ENCODE data around the gene ZC3H6. TPM values are rescaled to one million over a fixed set of nuclear protein-coding genes. Genes with fewer than 3 reads are reported as not detected.
"Not testable (repeated sequence)": the region's sequence is repeated elsewhere in the genome, so short reads cannot be mapped to it uniquely, and the experiment has no call there.

ZC3H6 gene
- total RNA-seq, 1 donor from 2014 or later: 8.8 TPM

- DNase-seq (ENCODE audit: low read depth): no peak
Observed at GRCh38 chr2:112277596-112278220, 2.3 kb downstream of the ZC3H6 start.

DNA sequence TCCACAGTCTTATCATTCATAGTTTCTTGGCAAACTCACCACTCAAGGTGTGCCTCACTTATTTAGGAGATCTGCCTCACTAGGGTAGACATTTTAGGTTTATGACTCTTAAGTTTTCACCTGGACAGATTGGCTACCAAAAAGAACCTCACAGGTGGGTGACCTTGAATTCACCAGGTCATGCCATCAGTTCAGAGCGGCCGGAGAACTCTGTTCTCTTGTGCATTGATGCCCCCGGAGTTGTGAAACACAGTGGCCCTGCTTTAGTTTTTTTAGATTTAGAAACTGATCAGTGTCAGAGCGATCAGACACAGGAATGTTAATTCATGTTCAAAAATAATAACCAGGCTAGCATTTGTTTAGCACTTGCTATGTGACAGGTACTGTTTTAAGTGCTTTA, 6.7 kb downstream of the ZC3H6 start:
- not testable (repeated sequence) for DNase-seq (ENCODE audit: low read depth)

DNA sequence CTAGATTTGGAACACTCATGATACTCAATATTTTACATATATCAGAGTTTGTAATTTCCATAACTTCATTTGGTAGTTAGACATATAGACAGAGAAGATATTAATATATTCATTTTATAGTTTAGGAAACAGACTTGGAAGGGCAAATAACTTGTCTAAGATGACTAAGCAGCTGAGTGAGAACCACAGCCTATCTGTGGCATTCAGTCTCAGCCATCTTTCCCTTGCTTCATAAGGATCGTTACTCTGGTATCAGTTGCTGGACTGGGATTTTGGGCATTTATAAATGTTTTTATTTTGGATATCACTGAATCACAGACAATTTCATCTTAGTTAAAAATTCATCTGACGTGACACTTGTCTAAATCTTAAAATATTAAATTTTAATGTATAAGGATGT, 8.1 kb downstream of the ZC3H6 start:
- peak; percentile 24 for DNase-seq (ENCODE audit: low read depth)

- no peak for DNase-seq (ENCODE audit: low read depth)
Observed at GRCh38 chr2:112290088-112290487, 14.7 kb downstream of the ZC3H6 start.

- no peak for DNase-seq (ENCODE audit: low read depth)
Observed at GRCh38 chr2:112290648-112291047, 15.3 kb downstream of the ZC3H6 start.

GRCh38 chr2:112293636-112294401, 18.4 kb downstream of the ZC3H6 start:
- DNase-seq (ENCODE audit: low read depth): no peak

GRCh38 chr2:112295407-112296078, 20.1 kb downstream of the ZC3H6 start:
- DNase-seq (ENCODE audit: low read depth): no peak

DNA sequence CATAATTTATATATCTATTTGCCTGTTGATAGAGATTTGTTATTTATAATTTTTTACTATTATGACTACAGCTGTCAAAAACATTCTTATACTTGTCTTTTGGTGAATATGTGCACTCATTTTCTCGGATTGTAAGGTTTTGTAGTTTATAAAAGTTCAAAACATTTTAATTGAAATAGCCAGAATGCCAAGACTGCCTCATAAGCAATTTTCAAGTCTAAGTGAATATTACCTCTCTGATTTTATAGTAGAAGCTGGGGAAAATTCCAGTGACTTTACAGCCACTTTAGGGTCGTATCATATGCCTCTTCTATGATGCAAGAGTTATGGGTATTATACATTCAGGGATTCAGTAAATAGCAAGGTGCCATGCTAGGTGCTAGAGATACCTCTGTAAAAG, 21.0 kb downstream of the ZC3H6 start:
- DNase-seq (ENCODE audit: low read depth): no peak

- no peak for DNase-seq (ENCODE audit: low read depth)
Observed at GRCh38 chr2:112301171-112301584, 25.8 kb downstream of the ZC3H6 start.

DNA sequence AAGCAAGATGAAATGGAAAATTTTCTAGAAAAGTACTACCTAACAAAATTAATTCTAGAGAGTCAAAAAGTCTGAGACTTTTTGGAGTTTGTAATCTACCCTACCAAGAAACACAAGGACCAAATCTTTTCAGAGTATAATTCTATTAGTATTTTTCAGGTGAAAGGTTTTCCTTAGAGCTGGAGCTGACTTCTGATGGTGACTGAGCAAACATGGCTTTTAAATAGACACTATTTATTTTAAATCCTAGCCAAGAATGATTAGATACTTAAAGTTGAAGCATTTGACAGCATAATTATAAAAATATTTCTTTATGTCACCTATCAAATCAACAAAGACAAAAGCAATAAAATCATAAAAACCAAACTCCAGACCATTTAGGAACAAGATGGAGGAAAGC, 26.6 kb downstream of the ZC3H6 start:
- no peak for DNase-seq (ENCODE audit: low read depth)

DNA sequence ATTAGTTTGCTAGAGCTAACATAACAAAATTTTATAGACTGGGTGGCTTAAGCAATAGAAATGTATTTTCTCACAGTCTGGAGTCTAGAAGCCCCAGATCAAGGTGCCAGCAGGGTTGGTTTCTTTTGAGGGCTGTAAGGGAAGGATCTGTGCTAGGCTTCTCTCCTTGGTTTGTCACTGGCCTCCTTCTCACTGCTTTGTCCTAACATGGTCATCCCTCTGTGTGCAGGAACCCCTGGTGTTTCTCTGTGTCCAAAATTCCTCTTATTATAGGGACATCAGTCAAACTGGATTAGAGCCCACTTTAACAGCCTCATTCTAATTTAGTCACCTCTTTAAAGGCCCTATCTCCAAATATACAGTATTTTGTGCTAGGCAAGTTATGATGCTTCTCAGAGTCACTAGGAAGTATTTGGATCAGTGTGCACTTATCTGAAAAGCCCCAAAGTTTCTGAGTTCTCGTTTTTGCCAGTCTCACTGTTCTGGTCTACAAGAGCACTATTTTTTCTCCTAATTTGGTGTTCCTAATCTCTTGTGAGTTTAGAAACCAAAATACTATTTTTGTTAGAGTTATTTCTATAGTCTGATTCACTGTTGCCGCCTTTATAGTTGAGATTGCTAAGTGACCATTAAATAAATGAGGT, 29.0 kb downstream of the ZC3H6 start:
- no peak for DNase-seq (ENCODE audit: low read depth)

DNA sequence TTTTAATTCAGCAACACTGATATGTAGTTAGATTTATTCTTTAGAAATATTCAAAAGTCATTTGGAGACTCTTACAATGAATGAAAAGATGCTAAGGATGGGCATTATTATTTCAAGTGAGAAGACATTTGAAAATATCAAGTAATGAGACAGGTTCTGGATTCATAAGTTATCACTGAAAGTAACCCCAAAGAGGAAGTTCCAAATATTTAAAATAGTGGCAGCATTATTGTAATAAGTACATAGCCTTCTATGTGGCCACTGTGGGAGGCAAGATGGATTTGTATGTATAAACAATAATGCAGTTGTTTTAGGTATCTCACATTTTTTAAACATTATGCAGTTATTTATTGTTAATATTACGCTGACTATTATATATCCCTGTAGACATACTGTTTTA, 29.7 kb downstream of the ZC3H6 start:
- no peak for DNase-seq (ENCODE audit: low read depth)

- no peak for DNase-seq (ENCODE audit: low read depth)
Observed at GRCh38 chr2:112310906-112311305, 35.5 kb downstream of the ZC3H6 start.

DNA sequence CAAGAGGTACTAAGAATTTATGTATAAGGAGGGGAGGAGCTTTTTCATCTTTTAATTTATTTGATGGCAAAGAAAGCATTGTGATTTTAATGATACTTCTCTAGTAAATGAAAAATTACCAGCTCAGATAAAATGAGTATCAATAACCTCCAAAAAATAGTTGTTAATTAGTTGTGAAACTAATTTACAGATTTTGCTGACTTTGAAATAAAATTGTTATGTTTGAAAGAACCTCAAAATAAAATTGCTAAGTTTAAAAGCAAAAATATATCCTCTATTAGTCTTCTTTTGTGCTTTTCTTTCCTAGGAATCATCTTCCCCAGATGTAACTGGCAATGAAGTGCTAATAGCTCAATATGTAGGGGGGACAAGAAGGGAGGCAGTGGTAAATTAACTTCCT, 36.5 kb downstream of the ZC3H6 start:
- DNase-seq (ENCODE audit: low read depth): no peak

- peak; percentile 33 for DNase-seq (ENCODE audit: low read depth)
Observed at GRCh38 chr2:112312821-112313220, 37.4 kb downstream of the ZC3H6 start.

GRCh38 chr2:112314856-112315255, 39.5 kb downstream of the ZC3H6 start:
- no peak for DNase-seq (ENCODE audit: low read depth)

DNA sequence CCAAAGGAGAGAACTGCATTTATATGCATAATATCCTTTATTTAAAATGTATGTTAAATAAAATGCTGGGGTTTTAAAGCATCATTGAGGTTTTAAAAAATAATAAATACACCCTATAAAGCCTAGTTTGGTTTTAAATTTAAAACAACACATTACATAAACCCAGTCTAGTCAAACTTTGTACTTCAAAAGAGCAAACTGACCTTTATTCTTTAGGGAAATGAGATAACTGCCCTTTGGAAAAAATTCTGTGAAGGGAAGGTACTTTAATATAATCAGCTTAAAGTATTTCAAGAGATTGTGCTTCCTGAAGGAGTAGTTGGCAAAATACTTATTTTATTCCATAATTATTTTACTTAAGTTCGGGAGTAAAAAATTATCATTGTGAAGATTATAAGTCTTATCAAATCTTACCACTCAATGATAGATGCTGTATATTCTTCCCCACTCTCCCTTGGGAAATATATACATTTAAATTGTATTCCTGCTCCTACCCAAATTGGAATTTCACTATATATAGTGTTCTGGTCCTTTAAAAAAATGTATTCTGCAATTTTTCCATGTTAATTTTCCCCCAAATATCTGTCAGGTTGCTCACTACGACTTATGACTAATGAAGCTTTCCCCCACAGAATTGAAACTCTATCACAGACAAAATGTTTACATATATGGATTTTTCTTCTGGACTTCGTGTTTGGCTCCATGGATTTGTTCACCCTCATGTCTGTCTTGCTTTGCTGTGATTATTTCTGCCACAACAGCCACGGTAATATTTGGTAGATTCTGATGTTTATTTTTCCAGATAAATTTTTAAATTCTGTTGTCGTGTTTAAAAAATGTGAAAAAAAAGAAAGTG, 42.1 kb downstream of the ZC3H6 start:
- DNase-seq (ENCODE audit: low read depth): no peak

DNA sequence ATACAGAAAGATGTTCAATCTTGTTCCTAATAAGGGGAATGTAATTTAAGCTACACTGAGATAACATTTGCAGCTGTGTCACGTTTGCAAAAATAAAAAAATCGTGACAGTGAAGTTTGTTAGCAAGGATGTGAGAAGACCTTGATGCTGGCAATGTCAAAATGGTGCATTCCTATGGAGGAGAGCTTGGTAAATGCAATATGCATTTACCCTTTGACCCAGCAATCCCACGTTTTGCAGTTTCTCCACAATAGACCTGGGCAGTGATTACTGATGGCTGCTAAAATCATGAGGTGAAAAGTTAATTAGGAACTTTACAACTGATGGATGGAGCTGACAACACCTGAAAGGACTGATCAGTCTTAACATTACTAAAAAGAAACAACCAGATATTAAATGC, 43.1 kb downstream of the ZC3H6 start:
- DNase-seq (ENCODE audit: low read depth): no peak

GRCh38 chr2:112321375-112322320, 46.3 kb downstream of the ZC3H6 start:
- DNase-seq (ENCODE audit: low read depth): no peak

GRCh38 chr2:112322919-112323318, 47.5 kb downstream of the ZC3H6 start:
- no peak for DNase-seq (ENCODE audit: low read depth)

Measured in myocyte (in vitro differentiated cells).